Measurements from ENCODE around the gene MBTD1. TPM values are rescaled to one million over a fixed set of nuclear protein-coding genes. Genes with fewer than 3 reads are reported as not detected.

Gene MBTD1
- total and polyA plus RNA-seq, 2 of the 8 experiments (the other 6 are each of a cell fraction or from before 2014, with no cell fraction given), result 20.3 to 51.4 TPM

GRCh38 chr17:51230306-51230705, 29.5 kb downstream of the MBTD1 start:
- FAIRE-seq (no peak), DNase-seq (ENCODE audit: low read depth in 1 of 2, low spot score in 2 of 2) (no peak)
- no peak overlapping the region for H3K23ac ChIP-seq (ENCODE audit: insufficient read length)
- H2BK20ac ChIP-seq (ENCODE audit: low read length), result no peak overlapping the region
- H2AFZ ChIP-seq (ENCODE audit: low read length), result no peak overlapping the region
- H4K91ac ChIP-seq (replicated peaks; ENCODE audit: insufficient read length, low read length), result no peak overlapping the region
- no peaks in the 10 kb centered on the region for H3K4me1 ChIP-seq (replicated peaks in 1 of 4; ENCODE audit: control insufficient read depth in 3 of 4, insufficient read depth in 4 of 4, low read length in 3 of 4)
- no peak overlapping the region for H2BK12ac ChIP-seq (ENCODE audit: low read depth, low read length)
- H4K8ac ChIP-seq (ENCODE audit: extremely low read depth, insufficient read depth, low read length), result no peak overlapping the region
- H2BK120ac ChIP-seq (replicated peaks; ENCODE audit: low read depth, low read length), result no peak overlapping the region
- no peaks in the 10 kb centered on the region for H3K23me2 ChIP-seq (ENCODE audit: low read depth, low read length)
- H3K4me3 ChIP-seq (ENCODE audit: extremely low read depth in 1 of 4, insufficient read depth in 2 of 4, low read depth in 3 of 4, low read length in 4 of 4), result no peak overlapping the region
- no peak overlapping the region for H4K5ac ChIP-seq (ENCODE audit: insufficient read length, low read depth, low read length)
- H3K79me1 ChIP-seq (ENCODE audit: low read depth, low read length), result peaks cover 2% of the 10 kb centered on the region; the same call in 1 of the 2 replicates
- H2AK5ac ChIP-seq (ENCODE audit: low read depth, low read length), result no peak overlapping the region
- CTCF ChIA-PET (ENCODE audit: partially characterized antibody), result interaction anchor here (0.6 to 0.7 kb wide), 2 partner anchors 17 to 304 kb away, joined by 3 to 5 read pairs; no protein-coding TSS in a partner anchor
- H3K4ac ChIP-seq (replicated peaks; ENCODE audit: insufficient read length, low read depth, low read length), result no peak overlapping the region
- H3K9me3 ChIP-seq (ENCODE audit: insufficient read depth in 2 of 2, low read depth in 1 of 2, low read length in 1 of 2), result no peaks in the 10 kb centered on the region
- H3K18ac ChIP-seq (ENCODE audit: extremely low read depth, low read length), result no peak overlapping the region
- no peak overlapping the region for H3K56ac ChIP-seq (replicated peaks; ENCODE audit: insufficient read length, low read depth, low read length)
- no peak overlapping the region for H2BK5ac ChIP-seq (ENCODE audit: low read depth, low read length)
- no peaks in the 10 kb centered on the region for H3K36me3 ChIP-seq (ENCODE audit: control insufficient read depth in 2 of 4, insufficient read depth in 4 of 4, low read length in 3 of 4)
- no peak overlapping the region for H3K4me2 ChIP-seq (ENCODE audit: insufficient read depth in 1 of 2, low read depth in 2 of 2, low read length in 2 of 2)
- H4K20me1 ChIP-seq (replicated peaks in 1 of 2; ENCODE audit: control insufficient read depth in 1 of 2, insufficient read depth in 2 of 2, low read length in 2 of 2), result peaks cover 3 to 5% of the 10 kb centered on the region in 2 experiments
- POLR2A ChIA-PET (ENCODE audit: partially characterized antibody), result interaction anchor here (0.8 to 2.6 kb wide), 5 partner anchors 8 to 64 kb away, joined by 3 to 7 read pairs (median 4); partner anchors contain the start of gene NME2
- H3K27me3 ChIP-seq (replicated peaks in 1 of 4; ENCODE audit: control insufficient read depth in 3 of 4, extremely low read depth in 1 of 4, insufficient read depth in 3 of 4, low read length in 3 of 4), result no peaks in the 10 kb centered on the region
- WGBS, 2 experiments (ENCODE audit: extremely low coverage in 1 of 2, insufficient coverage in 1 of 2, insufficient read length in 1 of 2, insufficient replicate concordance in 2 of 2, low coverage in 1 of 2, low lambda C conversion rate in 2 of 2, missing lambda C conversion rate in 1 of 2), result 88% methylated on average over 4 of the region's 4 CpGs; no CpG with 5 or more reads in 1 of the 2 experiments
- no peak overlapping the region for H3K9ac ChIP-seq (replicated peaks in 1 of 4; ENCODE audit: extremely low read depth in 1 of 4, low read depth in 3 of 4, low read length in 3 of 4)
- peaks cover 0 to 78% of the 10 kb centered on the region in 2 experiments; a peak in 3 of 4 replicates for H3K79me2 ChIP-seq (ENCODE audit: control insufficient read depth in 1 of 2, insufficient read depth in 2 of 2, low read length in 2 of 2)
- no peak overlapping the region for H2BK15ac ChIP-seq (ENCODE audit: low read length)
- H3K27ac ChIP-seq (ENCODE audit: low read depth, low read length), result peak overlapping the region; percentile 15; the same call in 1 of the 2 replicates
- TF ChIP-seq CTBP2 (IDR thresholded peaks at IDR 0.05; ENCODE audit: borderline replicate concordance, insufficient read depth, insufficient read length, low read length), result no peak
- no peak for TF ChIP-seq RBBP5 (IDR thresholded peaks at IDR 0.05; ENCODE audit: borderline replicate concordance, low read depth, low read length)
- TF ChIP-seq CBX5 (IDR thresholded peaks at IDR 0.05; ENCODE audit: low read depth, low read length), result no peak
- TF ChIP-seq CHD1 (IDR thresholded peaks at IDR 0.05; ENCODE audit: low read depth, low read length), result no peak
- no peak overlapping the region for H3K14ac ChIP-seq (ENCODE audit: insufficient read length)
